Medulla oblongata (tissue), 1 donor: Measurements from ENCODE around the gene CASQ2.

Experiments used
- DNase-seq: peaks from one replicate; pipeline ENCODE4 v3.0.0-alpha.2; 2015; ENCODE audit errors: extremely low spot score

The CASQ2 gene

GRCh38 chr1:115665319-115666096, 103.0 kb downstream of the CASQ2 start:
- no peak for DNase-seq

DNA sequence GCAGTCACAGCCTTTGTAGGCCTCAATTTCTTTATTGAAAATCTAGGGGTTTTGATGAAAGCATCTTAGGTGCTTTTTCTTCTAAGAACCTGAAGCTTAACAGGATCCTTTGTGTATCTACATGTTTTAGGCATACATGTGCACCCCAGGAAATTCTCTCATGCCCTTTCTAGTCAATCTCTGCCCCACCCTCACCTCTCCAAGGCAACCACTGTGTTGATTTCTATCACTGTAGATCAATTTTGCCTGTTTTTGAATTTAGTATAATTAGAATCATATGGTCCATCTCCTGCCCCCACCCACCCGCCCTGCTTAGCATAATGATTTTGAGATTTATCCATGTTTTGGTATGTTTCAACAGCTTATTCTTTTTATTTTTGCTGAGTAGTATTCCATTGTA, 107.4 kb downstream of the CASQ2 start:
- no peak for DNase-seq

GRCh38 chr1:115660151-115660550, 108.4 kb downstream of the CASQ2 start:
- no peak for DNase-seq

- no peak for DNase-seq
Observed at GRCh38 chr1:115658646-115659045, 109.9 kb downstream of the CASQ2 start.

DNA sequence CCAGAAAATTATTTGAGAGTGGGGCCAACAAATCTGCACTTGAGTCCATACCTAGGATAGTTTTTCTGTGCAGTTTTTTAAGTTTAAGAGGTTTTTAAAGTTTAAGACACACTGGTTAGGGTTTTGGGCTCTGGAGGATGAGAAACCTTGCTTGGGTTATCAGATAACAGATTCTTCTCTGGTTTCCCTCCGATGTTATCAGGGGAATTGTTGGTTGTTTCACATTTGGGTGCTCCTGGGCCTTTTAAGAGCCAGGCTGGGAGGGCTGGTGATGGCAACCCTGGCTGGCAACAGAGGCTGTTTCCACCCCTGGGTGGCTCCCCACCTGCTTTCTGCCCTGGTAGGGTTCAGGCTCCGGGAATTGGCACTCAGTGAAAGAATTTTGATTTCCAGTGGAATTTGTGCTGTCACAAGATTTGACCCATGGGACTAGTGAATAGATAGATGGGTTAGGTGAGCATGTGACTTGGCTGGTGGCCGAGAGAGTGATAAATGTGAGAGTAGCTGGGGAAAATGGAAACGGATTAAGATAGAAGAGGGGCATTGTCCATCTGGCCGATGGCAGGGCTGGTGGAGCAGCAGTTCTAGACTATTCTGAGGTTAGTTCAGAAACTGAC, 111.9 kb downstream of the CASQ2 start:
- no peak for DNase-seq

- no peak for DNase-seq
Observed at GRCh38 chr1:115655916-115656315, 112.6 kb downstream of the CASQ2 start.

- DNase-seq, result no peak
Observed at GRCh38 chr1:115655306-115655663, 113.2 kb downstream of the CASQ2 start.

GRCh38 chr1:115654663-115655305, 113.7 kb downstream of the CASQ2 start:
- DNase-seq, result peak; percentile 34

DNA sequence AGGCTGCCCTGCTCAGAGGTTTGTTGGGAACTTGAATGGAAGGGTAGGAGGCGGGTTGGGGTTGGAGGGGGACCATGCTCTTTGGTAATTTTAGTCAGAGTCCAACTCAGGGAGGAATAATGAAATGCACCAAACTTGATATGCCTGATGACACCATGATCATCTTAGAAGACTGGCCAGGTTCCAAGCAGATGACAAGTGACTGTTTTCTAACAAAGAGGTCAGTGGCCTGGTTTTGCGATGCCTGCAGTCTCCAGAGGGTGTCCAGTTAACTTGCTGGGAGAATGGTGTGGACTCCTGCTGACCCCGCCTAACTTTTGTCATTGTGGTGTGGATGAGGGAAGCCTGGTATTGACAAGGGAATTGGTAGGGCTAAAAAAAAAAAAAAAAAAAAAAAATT, 114.4 kb downstream of the CASQ2 start:
- DNase-seq, result no peak

GRCh38 chr1:115652236-115652788, 116.2 kb downstream of the CASQ2 start:
- no peak for DNase-seq

GRCh38 chr1:115651391-115651790, 117.1 kb downstream of the CASQ2 start:
- no peak for DNase-seq

DNA sequence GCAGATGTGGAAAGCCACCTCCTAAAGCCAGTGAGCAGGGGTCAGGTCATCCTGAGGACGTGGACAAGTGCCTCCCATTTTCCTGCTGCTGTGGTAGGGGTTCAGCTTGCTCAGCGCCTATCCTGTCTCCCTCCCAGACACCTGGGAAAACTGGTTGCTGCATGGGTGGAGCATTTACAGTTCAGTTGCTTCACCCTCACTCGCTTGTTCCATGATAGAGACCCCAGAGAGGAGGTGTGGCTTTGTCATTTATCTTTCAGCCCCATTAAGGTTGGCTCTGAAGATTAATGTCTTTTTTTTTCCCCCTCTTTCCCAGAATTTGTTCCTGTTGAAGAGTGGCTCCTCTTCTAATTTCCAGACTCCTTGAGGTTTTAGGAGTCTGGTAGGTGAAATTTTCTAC, 117.6 kb downstream of the CASQ2 start:
- no peak for DNase-seq
